ENCODE results near the gene ZC3H18.

DNA sequence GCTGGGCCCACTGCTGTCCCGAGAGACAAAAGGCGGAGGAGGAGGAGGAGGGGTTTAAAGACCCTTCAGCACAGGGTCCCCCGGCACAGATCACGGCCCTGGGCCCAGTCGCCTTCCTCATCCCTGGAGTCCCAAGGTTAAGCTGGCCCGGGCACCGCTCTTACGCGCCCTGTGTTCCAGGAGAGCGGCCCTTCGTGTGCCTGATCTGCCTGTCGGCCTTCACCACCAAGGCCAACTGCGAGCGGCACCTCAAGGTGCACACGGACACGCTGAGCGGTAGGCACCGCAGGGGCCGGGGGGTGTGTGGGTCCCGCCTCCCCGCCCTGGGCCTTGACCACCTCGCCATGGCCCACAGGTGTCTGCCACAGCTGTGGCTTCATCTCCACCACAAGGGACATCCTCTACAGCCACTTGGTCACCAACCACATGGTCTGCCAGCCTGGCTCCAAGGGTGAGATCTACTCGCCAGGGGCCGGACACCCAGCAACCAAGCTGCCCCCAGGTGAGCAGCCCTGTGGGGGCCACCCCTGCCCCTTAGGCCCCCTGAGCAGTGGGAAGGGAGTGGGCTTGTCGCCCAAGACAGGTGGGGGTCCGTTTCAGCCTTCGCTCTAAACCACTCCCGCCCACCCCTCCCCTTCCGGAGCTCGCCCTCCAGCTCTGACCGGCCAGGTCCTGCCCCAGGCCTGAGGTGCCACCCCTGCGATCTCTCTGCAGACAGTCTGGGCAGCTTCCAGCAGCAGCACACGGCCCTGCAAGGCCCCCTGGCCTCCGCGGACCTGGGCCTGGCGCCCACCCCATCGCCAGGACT is 37.6 kb upstream of the ZC3H18 start:
- TF ChIP-seq CTCF (conservative IDR thresholded peaks at IDR 0.05; ENCODE audit: low read depth, low read length) = no peak
- TF ChIP-seq POLR2A (IDR thresholded peaks at IDR 0.05; ENCODE audit: low read depth, low read length) = no peak
